T follicular helper cell (primary cell): Measurements from ENCODE around the gene PIMREG.

Experiments used
- DNase-seq: peaks from one replicate; pipeline ENCODE4 v3.0.0-alpha.2; 2020; ENCODE audit warnings: low read depth
- total RNA-seq, 2 experiments: gene quantifications; one replicate each; lab custom pipeline; 2026; lab: John Stamatoyannopoulos, UW

PIMREG gene
- total RNA-seq: 0.42 to 0.61 reads per million in 2 experiments

- peak; percentile 85 for DNase-seq
Observed at GRCh38 chr17:6443692-6444570, at the start of gene PIMREG. TSS of gene PIMREG (plus strand) at chr17:6444455. CDS start at chr17:6445111, 656 bp downstream.

GRCh38 chr17:6398955-6399354 lies 45.3 kb upstream of the PIMREG start:
- DNase-seq: no peak

GRCh38 chr17:6402258-6402657 lies 42.0 kb upstream of the PIMREG start:
- no peak for DNase-seq

GRCh38 chr17:6408276-6408675 lies 36.0 kb upstream of the PIMREG start:
- DNase-seq: no peak

GRCh38 chr17:6408735-6409134 lies 35.5 kb upstream of the PIMREG start:
- DNase-seq: no peak

- DNase-seq: no peak
Observed at GRCh38 chr17:6413065-6413464, 31.2 kb upstream of the PIMREG start.

GRCh38 chr17:6415616-6416015 lies 28.6 kb upstream of the PIMREG start:
- no peak for DNase-seq

GRCh38 chr17:6420173-6420641 lies 24.0 kb upstream of the PIMREG start:
- DNase-seq: no peak

- DNase-seq: peak; percentile 53
Observed at GRCh38 chr17:6421700-6422604, 22.3 kb upstream of the PIMREG start.

- no peak for DNase-seq
Observed at GRCh38 chr17:6422654-6423241, 21.5 kb upstream of the PIMREG start.

GRCh38 chr17:6423931-6424330 lies 20.3 kb upstream of the PIMREG start:
- DNase-seq: no peak

- DNase-seq: no peak
Observed at GRCh38 chr17:6425407-6425806, 18.8 kb upstream of the PIMREG start.

- no peak for DNase-seq
Observed at GRCh38 chr17:6426356-6427101, 17.7 kb upstream of the PIMREG start.

- no peak for DNase-seq
Observed at GRCh38 chr17:6427279-6427781, 16.9 kb upstream of the PIMREG start.

GRCh38 chr17:6428207-6428965 lies 15.9 kb upstream of the PIMREG start:
- no peak for DNase-seq

GRCh38 chr17:6429266-6429665 lies 15.0 kb upstream of the PIMREG start:
- DNase-seq: no peak

- no peak for DNase-seq
Observed at GRCh38 chr17:6430769-6431168, 13.5 kb upstream of the PIMREG start.

- DNase-seq: no peak
Observed at GRCh38 chr17:6435051-6435450, 9.2 kb upstream of the PIMREG start, which contains the start of gene AIPL1. TSS of gene AIPL1 (minus strand) at chr17:6435121. CDS start at chr17:6435104, 17 bp downstream.

GRCh38 chr17:6435968-6436367 lies 8.3 kb upstream of the PIMREG start:
- DNase-seq: peak; percentile 27

GRCh38 chr17:6437466-6437865 lies 6.8 kb upstream of the PIMREG start:
- DNase-seq: no peak
